ENCODE data around the gene ZNF74.
"Not testable (repeated sequence)": the region's sequence is repeated elsewhere in the genome, so short reads cannot be mapped to it uniquely, and the experiment has no call there.

DNA sequence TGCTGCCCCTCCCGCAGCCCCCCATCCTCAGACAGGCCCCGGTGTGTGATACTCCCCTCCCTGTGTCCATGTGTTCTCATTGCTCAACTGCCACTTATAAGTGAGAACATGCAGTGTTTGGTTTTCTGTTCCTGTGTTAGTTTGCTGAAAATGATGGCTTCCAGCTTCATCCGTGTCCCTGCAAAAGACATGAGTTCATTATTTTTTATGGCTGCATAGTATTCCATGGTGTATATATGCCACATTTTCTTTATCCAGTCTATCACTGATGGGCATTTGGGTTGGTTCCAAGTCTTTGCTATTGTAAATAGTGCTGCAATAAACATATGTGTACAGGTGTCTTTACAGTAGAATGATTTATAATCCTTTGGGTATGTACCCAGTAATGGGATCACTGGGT, 21.3 kb downstream of the ZNF74 start:
- TF ChIP-seq, protein P1, sequence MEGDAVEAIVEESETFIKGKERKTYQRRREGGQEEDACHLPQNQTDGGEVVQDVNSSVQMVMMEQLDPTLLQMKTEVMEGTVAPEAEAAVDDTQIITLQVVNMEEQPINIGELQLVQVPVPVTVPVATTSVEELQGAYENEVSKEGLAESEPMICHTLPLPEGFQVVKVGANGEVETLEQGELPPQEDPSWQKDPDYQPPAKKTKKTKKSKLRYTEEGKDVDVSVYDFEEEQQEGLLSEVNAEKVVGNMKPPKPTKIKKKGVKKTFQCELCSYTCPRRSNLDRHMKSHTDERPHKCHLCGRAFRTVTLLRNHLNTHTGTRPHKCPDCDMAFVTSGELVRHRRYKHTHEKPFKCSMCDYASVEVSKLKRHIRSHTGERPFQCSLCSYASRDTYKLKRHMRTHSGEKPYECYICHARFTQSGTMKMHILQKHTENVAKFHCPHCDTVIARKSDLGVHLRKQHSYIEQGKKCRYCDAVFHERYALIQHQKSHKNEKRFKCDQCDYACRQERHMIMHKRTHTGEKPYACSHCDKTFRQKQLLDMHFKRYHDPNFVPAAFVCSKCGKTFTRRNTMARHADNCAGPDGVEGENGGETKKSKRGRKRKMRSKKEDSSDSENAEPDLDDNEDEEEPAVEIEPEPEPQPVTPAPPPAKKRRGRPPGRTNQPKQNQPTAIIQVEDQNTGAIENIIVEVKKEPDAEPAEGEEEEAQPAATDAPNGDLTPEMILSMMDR (IDR thresholded peaks at IDR 0.05): not testable (repeated sequence)
- TF ChIP-seq EZH2 (IDR thresholded peaks at IDR 0.05; ENCODE audit: borderline replicate concordance, insufficient read depth, low read depth, low read length, poor library complexity, severe bottlenecking): not testable (repeated sequence)

Measured in B cell (primary cell).